ENCODE measurements around the gene IGSF23.

The IGSF23 gene

DNA sequence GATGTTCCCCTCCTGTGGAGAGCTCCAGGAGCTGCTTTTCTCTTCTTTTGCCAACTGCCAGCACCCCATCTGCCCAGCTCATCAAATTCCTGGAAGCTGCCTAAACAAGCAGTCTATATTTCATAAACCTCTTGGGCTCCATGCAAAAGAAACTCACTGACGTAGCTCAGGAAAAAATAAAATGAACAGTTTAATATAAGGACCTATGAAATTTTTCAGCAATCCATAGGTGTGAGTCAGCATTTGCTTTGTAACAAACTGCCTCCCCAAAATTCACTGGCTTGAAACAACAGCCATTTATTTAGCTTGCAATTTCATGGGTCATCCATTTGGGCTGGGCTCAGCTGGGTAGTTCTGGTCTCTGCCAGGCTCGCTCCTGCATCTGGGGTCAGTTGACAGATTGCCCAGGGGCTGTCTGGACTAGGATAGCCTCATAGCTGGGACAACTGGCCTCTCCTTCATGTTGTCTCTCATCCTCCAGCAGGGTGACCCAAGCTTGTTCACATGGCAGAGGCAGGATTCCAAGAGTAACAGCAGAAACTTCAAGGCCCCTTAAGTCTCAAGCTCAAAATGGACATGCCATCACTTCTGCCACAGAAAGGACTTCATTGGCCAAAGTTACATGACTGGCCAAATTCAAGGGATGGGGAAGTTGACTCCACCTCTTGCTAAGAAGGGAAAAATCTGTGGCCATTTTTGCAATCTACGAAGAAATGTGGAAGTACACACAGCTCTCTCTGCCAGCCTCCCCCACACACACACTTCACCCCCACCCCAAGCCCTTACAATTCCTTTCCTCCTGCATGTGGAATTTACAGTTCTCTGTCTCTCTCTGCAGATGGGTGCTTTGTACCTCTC, 22.4 kb downstream of the IGSF23 start:
- Mint-ChIP-seq H3K27ac (no peak overlapping the region), H3K4me3 (no peak overlapping the region), H3K9me3 (peaks cover 8% of the 10 kb centered on the region), H3K4me1 (peaks cover 40% of the 10 kb centered on the region), H3K36me3 (ENCODE audit: low read depth) (no peaks in the 10 kb centered on the region), H3K27me3 (ENCODE audit: low read depth, poor library complexity) (peaks cover 12% of the 10 kb centered on the region)
- TF ChIP-seq CTCF (IDR thresholded peaks at IDR 0.05): no peak
- DNase-seq: no peak

GRCh38 chr19:44636439-44637389, 23.4 kb downstream of the IGSF23 start:
- H3K9me3 Mint-ChIP-seq: peaks cover 8% of the 10 kb centered on the region
- no peak overlapping the region for H3K27ac Mint-ChIP-seq
- peaks cover 15% of the 10 kb centered on the region for H3K27me3 Mint-ChIP-seq (ENCODE audit: low read depth, poor library complexity)
- no peak overlapping the region for H3K4me3 Mint-ChIP-seq
- H3K36me3 Mint-ChIP-seq (ENCODE audit: low read depth): no peaks in the 10 kb centered on the region
- no peak for DNase-seq
- H3K4me1 Mint-ChIP-seq: peaks cover 40% of the 10 kb centered on the region
- no peak for TF ChIP-seq CTCF (IDR thresholded peaks at IDR 0.05)

DNA sequence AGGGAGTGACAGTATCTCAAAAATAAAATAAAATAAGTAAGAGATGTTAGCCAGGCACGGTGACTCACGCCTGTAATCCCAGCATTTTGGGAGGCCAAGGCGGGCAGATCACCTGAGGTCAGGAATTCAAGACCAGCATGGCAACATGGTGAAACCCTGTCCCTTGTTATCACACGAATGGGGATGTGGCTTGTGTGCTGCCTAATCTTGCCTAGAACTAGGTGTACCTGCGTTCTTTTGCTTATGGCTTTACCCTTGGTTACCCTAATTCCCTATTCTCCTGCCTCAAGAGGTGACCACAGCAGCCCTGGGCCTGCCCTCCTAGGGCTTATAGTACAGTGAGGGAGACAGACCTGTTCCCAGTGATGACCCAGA, 24.0 kb downstream of the IGSF23 start:
- Mint-ChIP-seq H3K27ac (no peak overlapping the region), H3K4me1 (peaks cover 40% of the 10 kb centered on the region), H3K27me3 (ENCODE audit: low read depth, poor library complexity) (peaks cover 18% of the 10 kb centered on the region), H3K36me3 (ENCODE audit: low read depth) (no peaks in the 10 kb centered on the region), H3K4me3 (no peak overlapping the region), H3K9me3 (peaks cover 8% of the 10 kb centered on the region)
- no peak for DNase-seq
- TF ChIP-seq CTCF (IDR thresholded peaks at IDR 0.05): no peak

DNA sequence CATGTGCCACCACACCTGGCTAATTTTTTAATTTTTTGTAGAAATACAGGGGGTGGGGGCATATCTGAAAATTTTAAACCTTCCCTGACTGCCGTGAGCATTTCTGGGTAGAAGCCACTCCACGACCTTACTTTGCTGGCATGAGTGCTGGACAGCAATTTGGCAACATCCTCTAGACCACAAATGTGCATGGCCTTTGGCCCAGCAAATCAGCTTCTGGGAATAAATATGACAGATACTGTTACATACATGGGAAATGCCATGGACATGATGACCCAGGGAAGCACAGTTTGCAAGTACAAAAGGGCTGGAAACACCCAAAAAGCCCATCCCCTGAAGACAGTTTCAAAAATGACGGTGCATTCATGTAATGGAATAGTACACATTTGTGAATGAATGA, 27.2 kb downstream of the IGSF23 start:
- Mint-ChIP-seq H3K36me3 (ENCODE audit: low read depth) (no peaks in the 10 kb centered on the region), H3K27me3 (ENCODE audit: low read depth, poor library complexity) (peaks cover 14% of the 10 kb centered on the region), H3K4me3 (no peak overlapping the region), H3K27ac (no peak overlapping the region), H3K9me3 (no peaks in the 10 kb centered on the region), H3K4me1 (peaks cover 31% of the 10 kb centered on the region)
- no peak for TF ChIP-seq CTCF (IDR thresholded peaks at IDR 0.05)
- DNase-seq: no peak

DNA sequence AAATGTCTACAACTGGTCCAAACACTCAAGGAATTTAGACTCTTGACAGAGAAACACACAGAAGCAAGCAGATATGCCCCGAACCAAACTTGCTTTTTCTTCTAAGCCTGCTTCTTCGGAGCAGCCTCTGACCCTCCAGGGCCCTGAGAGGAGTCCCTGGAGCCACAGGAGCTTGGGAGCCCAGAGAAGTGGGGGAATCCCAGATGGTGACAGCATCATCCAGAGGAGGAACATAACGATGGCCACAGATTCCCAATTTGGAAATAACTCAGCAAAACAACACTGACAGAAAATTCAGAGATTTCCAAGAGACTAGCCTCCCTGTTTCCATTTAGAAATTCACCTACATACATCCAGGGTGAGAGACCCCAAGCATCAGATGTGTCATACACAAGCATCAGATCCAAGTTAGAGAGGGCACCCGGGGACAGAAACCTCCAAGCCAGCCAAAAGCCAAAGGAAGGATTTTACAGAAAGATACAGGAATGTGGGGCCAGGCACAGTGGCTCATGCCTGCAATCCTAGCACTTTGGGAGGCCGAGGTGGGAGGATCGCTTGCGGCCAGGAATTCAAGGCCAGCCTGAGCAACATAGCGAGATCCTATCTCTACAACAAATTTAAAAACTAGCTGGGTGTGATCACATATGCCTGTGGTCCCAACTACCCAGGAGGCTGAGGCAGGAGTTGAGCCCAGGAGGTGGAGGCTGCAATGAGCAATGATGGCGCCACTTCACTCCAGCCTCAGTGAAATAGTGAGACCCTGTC, 28.3 kb downstream of the IGSF23 start:
- no peak overlapping the region for H3K4me3 Mint-ChIP-seq
- no peak overlapping the region for H3K27ac Mint-ChIP-seq
- H3K4me1 Mint-ChIP-seq: peaks cover 25% of the 10 kb centered on the region
- TF ChIP-seq CTCF (IDR thresholded peaks at IDR 0.05): no peak
- H3K27me3 Mint-ChIP-seq (ENCODE audit: low read depth, poor library complexity): peaks cover 14% of the 10 kb centered on the region
- H3K36me3 Mint-ChIP-seq (ENCODE audit: low read depth): no peaks in the 10 kb centered on the region
- no peaks in the 10 kb centered on the region for H3K9me3 Mint-ChIP-seq
- DNase-seq: no peak
